Body of pancreas (tissue), 4 donors: ENCODE measurements around the gene ACTN4. TPM values are rescaled to one million over a fixed set of nuclear protein-coding genes. Genes with fewer than 3 reads are reported as not detected.
A peak's percentile ranks its signal among the peaks of the same experiment; 100 is the strongest.

Experiments used
- ATAC-seq: fragments of 150-250 bp; one replicate; pipeline ENCODE4 v1.9.1; 2016
- DNase-seq, 4 donors: peaks; one replicate each; pipeline ENCODE4 v3.0.0-alpha.2; 2019
- H3K27ac ChIP-seq, 4 donors: fragments of 200-600 bp; sonication (generic); 1 replicate in 3 of 4; 2 replicates in 1 of 4; pipeline versions ENCODE4 v1.5.1 to v1.6.1; 2016 to 2019; ENCODE audit warnings: mild to moderate bottlenecking in 1 of 4, mixed read lengths in 1 of 4, moderate library complexity in 1 of 4
- H3K27me3 ChIP-seq, 2 donors: fragments of 200-600 bp; sonication (generic); one replicate each; pipeline ENCODE4 v1.6.0; 2016; ENCODE audit warnings: mild to moderate bottlenecking in 1 of 2
- H3K36me3 ChIP-seq, 2 donors: fragments of 200-600 bp; sonication (generic); replicated peaks in 1 of 2; 2 replicates each; pipeline ENCODE4 v1.5.1; 2016; ENCODE audit warnings: low read depth in 2 of 2; ENCODE audit not compliant: insufficient read depth in 1 of 2
- H3K4me1 ChIP-seq: fragments of 200-600 bp; sonication (generic); one replicate; pipeline ENCODE4 v1.6.0; 2016
- H3K4me3 ChIP-seq, 2 donors: fragments of 200-600 bp; sonication (generic); 1 replicate in 1 of 2; 2 replicates in 1 of 2; pipeline ENCODE4 v1.5.1; 2016 to 2019
- H3K9me3 ChIP-seq, 3 donors: fragments of 200-600 bp; sonication (generic); 1 replicate in 2 of 3; 2 replicates in 1 of 3; pipeline ENCODE4 v1.5.1; 2016
- POLR2A ChIP-seq, 3 donors: fragments of 450-650 bp; IDR thresholded peaks; one replicate each; pipeline ENCODE4 v1.6.1; 2016; ENCODE audit warnings: antibody characterized with exemption in 3 of 3, mild to moderate bottlenecking in 2 of 3
- WGBS, 2 donors: methylation state at CpG; one replicate each; pipeline ENCODE4 v1.1.5; 2017; 5-methylcytosine and 5-hydroxymethylcytosine counted together
- intact Hi-C: fragments of 100-400 bp; cut with DNase I; formaldehyde crosslinking; loops from one replicate; pipeline ENCODE4 v1.15.1; 2023
- total RNA-seq, 2 donors: library from RNA; depleted of rRNA; stranded (reverse); fragments of >200 nt; gene quantifications; one replicate each; pipeline ENCODE4 v1.1.0, GENCODE V29; 2016
- TF ChIP-seq, protein P1 (sequence below), 7 experiments: fragments of 450-650 bp in 4 of 7; fragments of 200-600 bp in 3 of 7; sonication (generic) in 3 of 7; IDR thresholded peaks; one replicate each; pipeline ENCODE4 v1.5.1; 2016 to 2019; ENCODE audit warnings: antibody characterized with exemption in 7 of 7

The ACTN4 gene
- total RNA-seq, 2 donors from 2014 or later: 143 to 148 TPM

DNA sequence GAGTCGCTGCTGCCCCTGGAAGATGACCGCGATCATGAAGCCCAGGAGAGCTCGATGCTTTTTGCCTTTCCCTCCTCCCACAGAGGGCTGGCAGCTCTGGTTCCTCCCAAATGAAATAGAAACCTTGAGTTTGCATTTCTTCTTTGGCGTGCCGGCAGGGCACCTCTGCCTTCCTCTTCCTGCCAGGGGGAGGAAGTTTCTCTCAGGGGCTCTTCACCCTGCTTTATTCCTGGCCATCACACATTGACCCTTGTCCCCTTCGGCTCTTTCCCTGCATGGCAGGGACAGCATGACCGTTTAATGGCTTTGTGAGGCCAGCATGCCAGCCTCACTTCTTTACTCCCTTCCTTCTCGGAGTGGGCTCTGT, 47.9 kb downstream of the ACTN4 start:
- ATAC-seq: no peak
- no peak for DNase-seq
- H3K4me1 ChIP-seq: peaks cover 84% of the 10 kb centered on the region
- 52 to 77% methylated on average over 9 of the region's 9 CpGs for WGBS, 2 donors
- TF ChIP-seq POLR2A (IDR thresholded peaks at IDR 0.05): no peak
- TF ChIP-seq, protein P1, sequence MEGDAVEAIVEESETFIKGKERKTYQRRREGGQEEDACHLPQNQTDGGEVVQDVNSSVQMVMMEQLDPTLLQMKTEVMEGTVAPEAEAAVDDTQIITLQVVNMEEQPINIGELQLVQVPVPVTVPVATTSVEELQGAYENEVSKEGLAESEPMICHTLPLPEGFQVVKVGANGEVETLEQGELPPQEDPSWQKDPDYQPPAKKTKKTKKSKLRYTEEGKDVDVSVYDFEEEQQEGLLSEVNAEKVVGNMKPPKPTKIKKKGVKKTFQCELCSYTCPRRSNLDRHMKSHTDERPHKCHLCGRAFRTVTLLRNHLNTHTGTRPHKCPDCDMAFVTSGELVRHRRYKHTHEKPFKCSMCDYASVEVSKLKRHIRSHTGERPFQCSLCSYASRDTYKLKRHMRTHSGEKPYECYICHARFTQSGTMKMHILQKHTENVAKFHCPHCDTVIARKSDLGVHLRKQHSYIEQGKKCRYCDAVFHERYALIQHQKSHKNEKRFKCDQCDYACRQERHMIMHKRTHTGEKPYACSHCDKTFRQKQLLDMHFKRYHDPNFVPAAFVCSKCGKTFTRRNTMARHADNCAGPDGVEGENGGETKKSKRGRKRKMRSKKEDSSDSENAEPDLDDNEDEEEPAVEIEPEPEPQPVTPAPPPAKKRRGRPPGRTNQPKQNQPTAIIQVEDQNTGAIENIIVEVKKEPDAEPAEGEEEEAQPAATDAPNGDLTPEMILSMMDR (IDR thresholded peaks at IDR 0.05): no peak
- H3K27me3 ChIP-seq: no peaks in the 10 kb centered on the region
- peak overlapping the region in 3 of 4 donors; percentile 89 to 98 (median 93) for H3K27ac ChIP-seq
- peaks cover 0 to 2% of the 10 kb centered on the region in 2 donors for H3K36me3 ChIP-seq
- H3K4me3 ChIP-seq: no peak overlapping the region
- no peaks in the 10 kb centered on the region for H3K9me3 ChIP-seq
- intact Hi-C loops: no loop called here

DNA sequence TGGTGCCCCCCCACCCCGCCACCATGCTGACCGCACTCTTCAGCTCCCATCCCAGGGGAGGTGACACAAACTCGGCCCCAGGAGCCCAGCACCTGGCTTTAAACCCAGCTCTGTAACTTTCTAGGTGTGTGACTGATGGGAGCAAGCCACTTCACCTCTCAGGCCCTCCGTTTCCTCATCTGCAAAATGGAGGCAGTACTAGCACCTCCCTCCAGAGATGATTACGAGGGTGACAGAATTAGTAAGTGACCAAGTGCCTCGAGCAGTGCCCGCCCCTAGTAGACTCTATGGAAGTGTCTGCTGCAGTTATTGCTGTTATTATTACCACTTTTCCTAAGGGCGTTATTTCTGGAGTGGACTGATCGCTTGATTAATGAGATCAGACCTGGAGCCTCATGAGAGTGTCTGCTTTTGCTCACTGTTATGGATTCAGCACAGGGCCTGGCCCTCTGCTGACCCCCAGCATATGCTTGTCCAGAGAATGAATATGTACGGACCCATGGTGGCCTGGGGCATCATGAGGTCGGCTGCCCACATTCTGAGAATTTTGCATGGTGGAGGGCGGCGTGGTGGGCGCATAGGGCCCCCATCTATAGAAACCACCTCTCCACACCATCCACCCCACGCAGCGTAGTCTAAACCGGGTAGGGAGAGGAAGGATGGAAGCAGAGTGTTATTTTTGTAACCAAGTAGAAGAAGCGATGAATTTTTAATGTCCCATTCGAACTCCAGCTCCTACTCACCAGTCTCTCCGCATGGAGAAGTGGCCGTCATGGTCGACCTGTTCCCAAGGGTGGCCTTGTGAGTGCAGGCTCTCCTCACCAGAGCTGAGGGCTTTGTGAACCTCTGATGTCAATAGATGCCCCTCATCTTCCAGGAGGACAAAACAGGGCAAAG, 48.6 kb downstream of the ACTN4 start:
- Histone ChIP-seq H3K4me1 (peaks cover 92% of the 10 kb centered on the region), H3K27me3 (no peaks in the 10 kb centered on the region), H3K4me3 (no peak overlapping the region), H3K27ac (peak overlapping the region in 3 of 4 donors; percentile 89 to 98 (median 93)), H3K9me3 (no peaks in the 10 kb centered on the region), H3K36me3 (peaks cover 0 to 2% of the 10 kb centered on the region in 2 donors)
- WGBS, 2 donors: 81 to 87% methylated on average over 22 of the region's 22 CpGs
- DNase-seq (no peak), ATAC-seq (no peak)
- no peak for TF ChIP-seq POLR2A (IDR thresholded peaks at IDR 0.05)
- TF ChIP-seq, protein P1 (IDR thresholded peaks at IDR 0.05): no peak
- intact Hi-C loops: no loop called here

DNA sequence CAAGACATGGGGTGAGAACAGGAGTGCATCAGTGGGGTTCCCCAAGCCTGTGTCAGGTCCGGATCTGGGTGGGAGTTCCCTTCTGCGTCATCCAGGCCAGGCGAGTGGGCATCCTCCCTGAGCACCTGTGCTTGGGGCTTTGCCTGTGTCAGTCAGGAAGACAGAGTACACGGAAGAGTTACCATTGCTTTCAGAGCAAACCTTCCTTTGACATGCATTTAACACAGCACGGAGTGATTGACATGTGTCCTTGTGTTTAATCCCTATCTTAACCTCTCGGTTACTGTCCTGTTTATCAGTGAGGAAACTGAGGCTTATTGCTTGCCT, 49.2 kb downstream of the ACTN4 start:
- 78 to 82% methylated on average over 3 to 6 of the region's 6 CpGs for WGBS, 2 donors
- H3K36me3 ChIP-seq: peaks cover 0 to 2% of the 10 kb centered on the region in 2 donors
- ATAC-seq: no peak
- intact Hi-C loops: no loop called here
- H3K27me3 ChIP-seq: no peaks in the 10 kb centered on the region
- no peak overlapping the region for H3K4me3 ChIP-seq
- no peak for DNase-seq
- TF ChIP-seq POLR2A (IDR thresholded peaks at IDR 0.05): no peak
- TF ChIP-seq, protein P1 (IDR thresholded peaks at IDR 0.05): no peak
- peaks cover 93% of the 10 kb centered on the region for H3K4me1 ChIP-seq
- H3K9me3 ChIP-seq: no peaks in the 10 kb centered on the region
- H3K27ac ChIP-seq: peak overlapping the region in 2 of 4 donors; percentile 63 to 89

DNA sequence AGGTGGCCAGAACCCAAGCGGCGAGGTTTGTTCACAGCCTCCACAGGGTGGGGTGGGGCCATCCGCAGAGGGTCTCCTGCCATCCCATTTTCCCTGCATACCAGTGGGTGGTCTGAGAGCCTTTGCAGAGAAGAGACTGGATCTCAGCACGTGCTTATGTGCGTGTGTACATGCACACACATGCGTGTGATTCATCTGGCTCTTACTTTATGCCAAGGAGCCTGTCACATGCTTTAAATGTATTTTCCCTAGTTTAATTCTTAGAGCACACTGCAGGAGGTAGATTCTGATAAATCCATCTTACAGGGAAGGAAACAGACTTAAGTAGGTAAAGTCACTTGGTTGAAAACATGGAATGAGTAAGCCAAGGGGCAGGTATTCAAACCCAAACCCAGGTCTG, 49.7 kb downstream of the ACTN4 start:
- no peaks in the 10 kb centered on the region for H3K9me3 ChIP-seq
- no peak overlapping the region for H3K4me3 ChIP-seq
- H3K27ac ChIP-seq: peak overlapping the region in 3 of 4 donors; percentile 5 to 63 (median 28)
- peaks cover 0 to 2% of the 10 kb centered on the region in 2 donors for H3K36me3 ChIP-seq
- intact Hi-C loops: no loop called here
- ATAC-seq (no peak), DNase-seq (no peak)
- H3K27me3 ChIP-seq: no peaks in the 10 kb centered on the region
- H3K4me1 ChIP-seq: peaks cover 93% of the 10 kb centered on the region
- 91% methylated on average over 6 of the region's 6 CpGs for WGBS, 2 donors
- TF ChIP-seq, protein P1 (IDR thresholded peaks at IDR 0.05): no peak
- no peak for TF ChIP-seq POLR2A (IDR thresholded peaks at IDR 0.05)
